HCT116 (cell line): ENCODE data around the gene CEMIP2. TPM values are rescaled to one million over a fixed set of nuclear protein-coding genes. Genes with fewer than 3 reads are reported as not detected.

Experiments
- ATAC-seq: fragments of 200-7000 bp; cut with Tn5 transposase; 2 replicates; pipeline ENCODE4 v1.9.1; 2020; ENCODE audit warnings: mild to moderate bottlenecking, moderate library complexity
- BruUV-seq: library from RNA; stranded (reverse); fragments of 400-500 nt; replicated peaks from 2 replicates; lab custom pipeline; 2021; lab: Mats Ljungman, UMichigan
- CTCF ChIA-PET: fragments of 300-600 bp; sonication (Branson Sonifier 250); formaldehyde crosslinking; loops from one replicate; lab custom pipeline; 2021; ENCODE audit warnings: antibody characterized with exemption; lab: Charles Lee
- POLR2A ChIA-PET: fragments of 300-600, 350-600 bp; sonication (Branson Sonifier 250); formaldehyde crosslinking; loops from one replicate; lab custom pipeline; 2021; ENCODE audit warnings: antibody characterized with exemption; lab: Charles Lee
- RAD21 ChIA-PET, 2 experiments: fragments of 300-600 bp; sonication (Branson Sonifier 250); formaldehyde crosslinking; loops; one replicate each; lab custom pipeline; 2023; ENCODE audit warnings: low total read pairs in 2 of 2; ENCODE audit not compliant: uncharacterized antibody in 2 of 2, unreplicated experiment in 2 of 2, low non-redundant PET in 1 of 2; lab: Charles Lee
- DNase-seq: peaks from one replicate; pipeline ENCODE4 v3.0.0-alpha.2; 2010; ENCODE audit warnings: low read depth, low spot score
- H2AFZ ChIP-seq: fragments of 200-600 bp; shearing (Covaris generic), sonication (generic); 2 replicates; pipeline ENCODE4 v1.6.1; 2017; ENCODE audit warnings: low read depth, mixed run types, mixed read lengths, antibody characterized with exemption, low read length; ENCODE audit not compliant: poor library complexity, severe bottlenecking
- H3K27ac ChIP-seq: 2 replicates; pipeline ENCODE4 v1.5.1; 2012; ENCODE audit warnings: low read depth, low read length
- H3K27me3 ChIP-seq: fragments of 200-600 bp; sonication (generic); 2 replicates; pipeline ENCODE4 v1.6.1; 2016; ENCODE audit warnings: mixed run types, low read length, mixed read lengths; ENCODE audit not compliant: insufficient read depth
- H3K36me3 ChIP-seq, 2 experiments: fragments of 200-500 bp in 1 of 2; fragments of 200-600 bp in 1 of 2; sonication (Bioruptor generic) in 1 of 2; sonication (generic) in 1 of 2; 2 replicates each; pipeline versions ENCODE4 v1.5.1 to v1.6.1; 2014 to 2016; ENCODE audit warnings: low read length in 2 of 2, inconsistent platforms in 1 of 2, mixed read lengths in 1 of 2, mixed run types in 1 of 2; ENCODE audit not compliant: insufficient read depth in 2 of 2, control insufficient read depth in 1 of 2
- H3K4me1 ChIP-seq, 2 experiments: fragments of 200-600 bp in 1 of 2; sonication (generic) in 1 of 2; 2 replicates each; pipeline versions ENCODE4 v1.5.1 to v1.6.1; 2012 to 2017; ENCODE audit warnings: low read length in 2 of 2, inconsistent platforms in 1 of 2, mild to moderate bottlenecking in 1 of 2, mixed read lengths in 1 of 2, mixed run types in 1 of 2, moderate library complexity in 1 of 2; ENCODE audit not compliant: insufficient read depth in 2 of 2, control insufficient read depth in 1 of 2
- H3K4me2 ChIP-seq: fragments of 200-600 bp; sonication (generic); 2 replicates; pipeline ENCODE4 v1.6.1; 2017; ENCODE audit warnings: mixed run types, low read length, mixed read lengths
- H3K4me3 ChIP-seq, 2 experiments: fragments of 200-600 bp in 1 of 2; sonication (generic) in 1 of 2; replicated peaks in 1 of 2; 2 replicates each; pipeline ENCODE4 v1.5.1; 2011 to 2016; ENCODE audit warnings: low read length in 2 of 2, control low read depth in 1 of 2, low read depth in 1 of 2, mild to moderate bottlenecking in 1 of 2, mixed read lengths in 1 of 2, mixed run types in 1 of 2
- H3K79me2 ChIP-seq: fragments of 200-600 bp; sonication (generic); 2 replicates; pipeline ENCODE4 v1.6.1; 2017; ENCODE audit warnings: mild to moderate bottlenecking, mixed run types, low read length, moderate library complexity, mixed read lengths; ENCODE audit not compliant: insufficient read depth
- H3K9ac ChIP-seq: fragments of 200-600 bp; sonication (generic); 2 replicates; pipeline ENCODE4 v1.6.1; 2016; ENCODE audit warnings: low read length, mixed read lengths
- H3K9me2 ChIP-seq: fragments of 200-600 bp; sonication (generic), shearing (Covaris generic); 2 replicates; pipeline ENCODE4 v1.6.1; 2017; ENCODE audit warnings: mixed run types, mild to moderate bottlenecking, moderate library complexity; ENCODE audit not compliant: insufficient read depth
- H3K9me3 ChIP-seq, 2 experiments: fragments of 200-500 bp in 1 of 2; fragments of 200-600 bp in 1 of 2; sonication (Bioruptor generic) in 1 of 2; sonication (generic) in 1 of 2; 2 replicates each; pipeline ENCODE4 v1.6.1; 2014 to 2017; ENCODE audit warnings: low read length in 2 of 2, mixed read lengths in 2 of 2, inconsistent platforms in 1 of 2, low read depth in 1 of 2, mild to moderate bottlenecking in 1 of 2, mixed run types in 1 of 2, moderate library complexity in 1 of 2; ENCODE audit not compliant: control insufficient read depth in 1 of 2, insufficient read depth in 1 of 2
- H4K20me1 ChIP-seq: fragments of 200-600 bp; sonication (generic), shearing (Covaris generic); 2 replicates; pipeline ENCODE4 v1.6.1; 2017; ENCODE audit warnings: mixed run types, mild to moderate bottlenecking, moderate library complexity; ENCODE audit not compliant: insufficient read depth
- ATF3 ChIP-seq: IDR thresholded peaks from 2 replicates; pipeline ENCODE4 v1.6.1; 2012
- CBX3 ChIP-seq: IDR thresholded peaks from 2 replicates; pipeline ENCODE4 v1.6.1; 2012; ENCODE audit warnings: low read depth
- EGR1 ChIP-seq: IDR thresholded peaks from 2 replicates; pipeline ENCODE4 v1.6.1; 2012; ENCODE audit warnings: low read depth
- FOSL1 ChIP-seq: IDR thresholded peaks from 2 replicates; pipeline ENCODE4 v1.6.1; 2012; ENCODE audit warnings: low read depth
- JUND ChIP-seq: IDR thresholded peaks from 2 replicates; pipeline ENCODE4 v1.6.1; 2012
- MAX ChIP-seq: IDR thresholded peaks from 2 replicates; pipeline ENCODE4 v1.6.1; 2012
- POLR2A ChIP-seq: IDR thresholded peaks from 2 replicates; pipeline ENCODE4 v1.7.0; 2011; ENCODE audit warnings: borderline replicate concordance; ENCODE audit not compliant: insufficient read depth, insufficient read length; ENCODE audit errors: extremely low read depth
- RAD21 ChIP-seq: IDR thresholded peaks from 2 replicates; pipeline ENCODE4 v1.6.1; 2012; ENCODE audit warnings: low read depth, mild to moderate bottlenecking
- REST ChIP-seq: IDR thresholded peaks from 2 replicates; pipeline ENCODE4 v1.6.1; 2012; ENCODE audit warnings: low read depth
- SP1 ChIP-seq: IDR thresholded peaks from 2 replicates; pipeline ENCODE4 v1.6.1; 2012; ENCODE audit warnings: low read depth
- ZBTB33 ChIP-seq: IDR thresholded peaks from 2 replicates; pipeline ENCODE4 v1.6.1; 2011; ENCODE audit warnings: mild to moderate bottlenecking, low read length, moderate library complexity; ENCODE audit not compliant: insufficient replicate concordance; ENCODE audit errors: extremely low read depth
- intact Hi-C: fragments of 100-400 bp; cut with micrococcal nuclease; formaldehyde crosslinking; loops from 2 replicates; pipeline ENCODE4 v1.10.0; 2022
- total RNA-seq: library from RNA; stranded (reverse); gene quantifications from one replicate; pipeline ENCODE4 v1.2.1, GENCODE V29; 2021; ENCODE audit not compliant: unreplicated experiment

CEMIP2 gene
- total RNA-seq, 1 experiment from 2014 or later: 14.3 TPM

GRCh38 chr9:71690689-71691435 lies 77.5 kb downstream of the CEMIP2 start:
- peaks cover 13 to 30% of the 10 kb centered on the region in 2 experiments for H3K4me1 ChIP-seq
- no peak overlapping the region for H3K9ac ChIP-seq
- H3K9me2 ChIP-seq: no peaks in the 10 kb centered on the region; the same call in 1 of the 2 replicates
- no peaks in the 10 kb centered on the region for H3K27me3 ChIP-seq
- DNase-seq (peak; percentile 31), ATAC-seq (peak; percentile 93)
- no peaks in the 10 kb centered on the region for H3K79me2 ChIP-seq
- no peaks in the 10 kb centered on the region for H3K36me3 ChIP-seq
- intact Hi-C loops: no loop called here
- H3K4me3 ChIP-seq: no peak overlapping the region
- BruUV-seq: no TSS peak
- peak overlapping the region; percentile 52 for H3K4me2 ChIP-seq
- TF ChIP-seq REST (no peak), POLR2A (no peak), SP1 (peak; percentile 38; the same call in 1 of the 2 replicates), ZBTB33 (no peak), ATF3 (no peak), CBX3 (peak; percentile 35; the same call in 1 of the 2 replicates), JUND (peak; percentile 44), RAD21 (no peak), FOSL1 (0 out of 2 replicates have a peak, but pooled peaks have one; percentile 23), EGR1 (no peak), MAX (peak; percentile 21; the same call in 1 of the 2 replicates)
- ChIA-PET RAD21 (no interaction called here), POLR2A (interaction anchor here (1.4 kb wide), 1 partner anchor 8 kb away, joined by 3 read pairs; no protein-coding TSS in a partner anchor), CTCF (no interaction called here)
- H2AFZ ChIP-seq: no peak overlapping the region
- no peaks in the 10 kb centered on the region for H4K20me1 ChIP-seq
- H3K27ac ChIP-seq: no peak overlapping the region
- no peaks in the 10 kb centered on the region for H3K9me3 ChIP-seq
